IMR-90 (cell line): Measurements from ENCODE around the gene MX1. TPM values are rescaled to one million over a fixed set of nuclear protein-coding genes. Genes with fewer than 3 reads are reported as not detected.

ENCODE experiments used
- ATAC-seq: fragments of 200-7000 bp; cut with Tn5 transposase; 2 replicates; pipeline ENCODE4 v1.9.1; 2020; ENCODE audit warnings: low read depth, mild to moderate bottlenecking, moderate library complexity
- BruUV-seq: library from RNA; stranded (reverse); fragments of 400-500 nt; replicated peaks from 2 replicates; lab custom pipeline; 2021; lab: Mats Ljungman, UMichigan
- CTCF ChIA-PET: fragments of 300-600 bp; formaldehyde crosslinking; extraction: SDS; loops from one replicate; lab custom pipeline; 2021; ENCODE audit warnings: antibody characterized with exemption; lab: Yijun Ruan, JAX
- POLR2A ChIA-PET: fragments of 300-600 bp; sonication (Branson Sonifier 250); formaldehyde crosslinking; loops from one replicate; lab custom pipeline; 2022; ENCODE audit warnings: antibody characterized with exemption; ENCODE audit not compliant: unreplicated experiment; lab: Charles Lee
- DNase-seq: peaks from one replicate; pipeline ENCODE4 v3.0.0; 2013
- H2AFZ ChIP-seq: replicated peaks from 2 replicates; pipeline ENCODE3; 2013; ENCODE audit warnings: low read length, mild to moderate bottlenecking; ENCODE audit not compliant: poor library complexity
- H2AK5ac ChIP-seq: 2 replicates; pipeline ENCODE4 v1.6.1; 2013; ENCODE audit warnings: low read depth, low read length, inconsistent platforms
- H2AK9ac ChIP-seq: replicated peaks from 2 replicates; pipeline ENCODE3; 2013; ENCODE audit warnings: mild to moderate bottlenecking, low read depth, low read length, moderate library complexity; ENCODE audit not compliant: poor library complexity
- H2BK120ac ChIP-seq: 2 replicates; pipeline ENCODE4 v1.6.1; 2013; ENCODE audit warnings: low read depth, low read length, inconsistent platforms
- H2BK15ac ChIP-seq: 3 replicates; pipeline ENCODE4 v1.6.1; 2013; ENCODE audit warnings: low read depth, low read length, inconsistent platforms
- H2BK20ac ChIP-seq: 2 replicates; pipeline ENCODE4 v1.6.1; 2013; ENCODE audit warnings: low read depth, mild to moderate bottlenecking, inconsistent platforms, low read length, moderate library complexity
- H2BK5ac ChIP-seq: 2 replicates; pipeline ENCODE4 v1.6.1; 2013; ENCODE audit warnings: mild to moderate bottlenecking, low read depth, low read length, inconsistent platforms; ENCODE audit not compliant: poor library complexity, severe bottlenecking
- H3K14ac ChIP-seq: replicated peaks from 2 replicates; pipeline ENCODE4 v1.6.1; 2013; ENCODE audit warnings: low read depth, low read length, inconsistent platforms
- H3K18ac ChIP-seq: 2 replicates; pipeline ENCODE4 v1.6.1; 2013; ENCODE audit warnings: low read depth, low read length, control low read depth
- H3K23ac ChIP-seq: 2 replicates; pipeline ENCODE4 v1.6.1; 2013; ENCODE audit warnings: low read depth, low read length, inconsistent platforms
- H3K27ac ChIP-seq: 2 replicates; pipeline ENCODE4 v1.5.1; 2013; ENCODE audit warnings: mild to moderate bottlenecking, control low read depth, low read length; ENCODE audit not compliant: insufficient read depth
- H3K27me3 ChIP-seq: 2 replicates; pipeline ENCODE4 v1.6.1; 2013; ENCODE audit warnings: low read length; ENCODE audit not compliant: control insufficient read depth, insufficient read depth
- H3K36me3 ChIP-seq: 2 replicates; pipeline ENCODE4 v1.6.1; 2013; ENCODE audit warnings: low read length, mixed read lengths; ENCODE audit not compliant: control insufficient read depth, insufficient read depth
- H3K4ac ChIP-seq: 2 replicates; pipeline ENCODE4 v1.6.1; 2013; ENCODE audit warnings: low read depth, low read length, inconsistent platforms
- H3K4me1 ChIP-seq: 2 replicates; pipeline ENCODE4 v1.6.1; 2013; ENCODE audit warnings: low read length, mixed read lengths; ENCODE audit not compliant: control insufficient read depth, insufficient read depth
- H3K4me2 ChIP-seq: 2 replicates; pipeline ENCODE4 v1.6.1; 2013; ENCODE audit warnings: low read depth, mild to moderate bottlenecking, control low read depth, low read length, moderate library complexity
- H3K4me3 ChIP-seq: 2 replicates; pipeline ENCODE4 v1.5.1; 2013; ENCODE audit warnings: low read depth, mild to moderate bottlenecking, control low read depth, low read length, moderate library complexity; ENCODE audit not compliant: insufficient read depth
- H3K56ac ChIP-seq: 2 replicates; pipeline ENCODE4 v1.6.1; 2013; ENCODE audit warnings: low read length, inconsistent platforms; ENCODE audit not compliant: insufficient read depth; ENCODE audit errors: extremely low read depth
- H3K79me1 ChIP-seq, 2 experiments: 2 replicates each; pipeline ENCODE4 v1.6.1; 2013; ENCODE audit warnings: low read length in 2 of 2, inconsistent platforms in 1 of 2, low read depth in 1 of 2
- H3K9ac ChIP-seq: 2 replicates; pipeline ENCODE4 v1.6.1; 2013; ENCODE audit warnings: low read depth, low read length, control low read depth
- H3K9me1 ChIP-seq: 2 replicates; pipeline ENCODE4 v1.6.1; 2013; ENCODE audit warnings: low read length, inconsistent platforms; ENCODE audit not compliant: insufficient read depth
- H3K9me3 ChIP-seq: 2 replicates; pipeline ENCODE4 v1.6.1; 2013; ENCODE audit warnings: low read length; ENCODE audit not compliant: control insufficient read depth, insufficient read depth
- H4K20me1 ChIP-seq: 2 replicates; pipeline ENCODE4 v1.6.1; 2013; ENCODE audit warnings: low read length, inconsistent platforms; ENCODE audit not compliant: insufficient read depth
- H4K5ac ChIP-seq: 2 replicates; pipeline ENCODE4 v1.6.1; 2013; ENCODE audit warnings: mild to moderate bottlenecking, low read depth, low read length, control low read depth
- H4K8ac ChIP-seq, 2 experiments: 2 replicates each; pipeline ENCODE4 v1.6.1; 2013; ENCODE audit warnings: low read depth in 2 of 2, low read length in 2 of 2, control low read depth in 1 of 2, inconsistent platforms in 1 of 2
- H4K91ac ChIP-seq: 2 replicates; pipeline ENCODE4 v1.6.1; 2013; ENCODE audit warnings: low read depth, low read length, inconsistent platforms; ENCODE audit not compliant: insufficient read depth
- BHLHE40 ChIP-seq: fragments of 150-350 bp; IDR thresholded peaks from 2 replicates; pipeline ENCODE4 v1.6.1; 2016; ENCODE audit warnings: mild to moderate bottlenecking, low read depth, low read length
- CEBPB ChIP-seq: IDR thresholded peaks from 2 replicates; pipeline ENCODE4 v1.6.1; 2012; ENCODE audit warnings: low read depth, low read length, improper control_type of control experiment
- CHD1 ChIP-seq: IDR thresholded peaks from 2 replicates; pipeline ENCODE4 v1.6.1; 2012; ENCODE audit warnings: low read depth, low read length, improper control_type of control experiment
- ELK1 ChIP-seq: fragments of 150-350 bp; IDR thresholded peaks from 2 replicates; pipeline ENCODE4 v1.6.1; 2016; ENCODE audit warnings: low read depth, mild to moderate bottlenecking, low read length, moderate library complexity, borderline replicate concordance
- FOS ChIP-seq: fragments of 150-350 bp; IDR thresholded peaks from 2 replicates; pipeline ENCODE4 v1.6.1; 2016; ENCODE audit warnings: low read depth, low read length
- MAFK ChIP-seq: IDR thresholded peaks from 2 replicates; pipeline ENCODE4 v1.6.1; 2012; ENCODE audit warnings: low read depth, low read length, improper control_type of control experiment
- MAZ ChIP-seq: IDR thresholded peaks from 2 replicates; pipeline ENCODE4 v1.6.1; 2012; ENCODE audit warnings: low read depth, mild to moderate bottlenecking, low read length, improper control_type of control experiment, moderate library complexity, borderline replicate concordance
- MXI1 ChIP-seq: IDR thresholded peaks from 2 replicates; pipeline ENCODE4 v1.6.1; 2012; ENCODE audit warnings: low read depth, mild to moderate bottlenecking, low read length, moderate library complexity, borderline replicate concordance
- NFE2L2 ChIP-seq: fragments of 150-350 bp; IDR thresholded peaks from 2 replicates; pipeline ENCODE4 v1.6.1; 2016; ENCODE audit warnings: low read depth, mild to moderate bottlenecking, low read length
- RAD21 ChIP-seq: IDR thresholded peaks from 2 replicates; pipeline ENCODE4 v1.6.1; 2012; ENCODE audit warnings: low read length, improper control_type of control experiment
- RCOR1 ChIP-seq: IDR thresholded peaks from 2 replicates; pipeline ENCODE4 v1.6.1; 2012; ENCODE audit warnings: mild to moderate bottlenecking, low read length, improper control_type of control experiment; ENCODE audit not compliant: insufficient replicate concordance
- RFX5 ChIP-seq: IDR thresholded peaks from 2 replicates; pipeline ENCODE4 v1.8.0; 2012; ENCODE audit warnings: low read depth, mild to moderate bottlenecking, low read length, moderate library complexity
- SMC3 ChIP-seq: fragments of 150-350 bp; IDR thresholded peaks from 2 replicates; pipeline ENCODE4 v1.6.1; 2016; ENCODE audit warnings: low read depth, mild to moderate bottlenecking, antibody characterized with exemption, low read length, moderate library complexity
- whole genome bisulfite sequencing, 2 experiments: methylation state at CpG; one replicate each; pipeline versions ENCODE4 v1.1.5 to v1.1.7; 2013; ENCODE audit warnings: missing lambda C conversion rate in 2 of 2; ENCODE audit not compliant: insufficient read length in 1 of 2; ENCODE audit errors: extremely low coverage in 2 of 2; 5-methylcytosine and 5-hydroxymethylcytosine counted together
- dilution Hi-C: fragments of 300-500 bp; cut with HindIII; formaldehyde crosslinking; loops from one replicate; pipeline ENCODE4 v1.14.3; 2018; ENCODE audit warnings: low sequenced_read_pairs; ENCODE audit not compliant: unreplicated experiment
- in situ Hi-C: fragments of 300-500 bp; cut with MboI; formaldehyde crosslinking; loops from 3 replicates; pipeline ENCODE4 v1.14.3; 2019; ENCODE audit warnings: low sequenced_read_pairs, inconsistent platforms, mixed read lengths
- intact Hi-C: fragments of 100-400 bp; cut with micrococcal nuclease; formaldehyde crosslinking; loops from 2 replicates; pipeline ENCODE4 v1.10.0; 2022
- polyA plus RNA-seq, 3 experiments: library from polyadenylated mRNA; depleted of rRNA; stranded (reverse); fragments of >200 nt; gene quantifications; 2 replicates each; pipeline ENCODE4 v1.2.3, GENCODE V29; 2012; ENCODE audit warnings: low replicate concordance in 1 of 3
- total RNA-seq: library from RNA; depleted of rRNA; stranded (reverse); fragments of >200 nt; gene quantifications from 2 replicates; pipeline ENCODE4 v1.2.3, GENCODE V29; 2012
- TF ChIP-seq, protein P1 (sequence below): fragments of 150-350 bp; IDR thresholded peaks from 2 replicates; pipeline ENCODE4 v1.6.1; 2017; ENCODE audit warnings: mild to moderate bottlenecking, antibody characterized with exemption, low read length, low read depth
- TF ChIP-seq, protein P2 (sequence below): conservative IDR thresholded peaks from 2 replicates; pipeline ENCODE4 v1.5.1; 2012; ENCODE audit warnings: mild to moderate bottlenecking, low read depth, low read length, improper control_type of control experiment

MX1 gene
- total and polyA plus RNA-seq, 2 of the 4 experiments (the other 2 are of a cell fraction), result 1.0 to 2.5 TPM

- Histone ChIP-seq H3K4me1 (no peaks in the 10 kb centered on the region), H3K18ac (no peak overlapping the region), H3K27ac (no peak overlapping the region), H2BK5ac (no peak overlapping the region), H3K4ac (no peak overlapping the region), H3K9me1 (no peaks in the 10 kb centered on the region), H2BK15ac (no peak overlapping the region), H2AK9ac (no peak overlapping the region), H4K91ac (no peak overlapping the region), H3K4me2 (no peak overlapping the region), H3K9ac (no peak overlapping the region), H2BK20ac (no peak overlapping the region), H4K8ac (no peak overlapping the region), H3K4me3 (no peak overlapping the region), H3K27me3 (peaks cover 1% of the 10 kb centered on the region), H3K79me1 (no peaks in the 10 kb centered on the region), H2AK5ac (no peak overlapping the region), H3K56ac (no peak overlapping the region), H4K5ac (no peak overlapping the region), H3K36me3 (no peaks in the 10 kb centered on the region), H2BK120ac (no peak overlapping the region), H3K23ac (no peak overlapping the region), H2AFZ (no peak overlapping the region), H4K20me1 (no peaks in the 10 kb centered on the region), H3K9me3 (no peaks in the 10 kb centered on the region), H3K14ac (no peak overlapping the region)
- ChIA-PET CTCF (no interaction called here), POLR2A (no interaction called here)
- ATAC-seq (no peak), DNase-seq (no peak)
- intact Hi-C loops (no loop called here), in situ Hi-C loops (no loop called here), dilution Hi-C loops (no loop called here)
- BruUV-seq, result no TSS peak
- WGBS, 2 experiments, result 87% methylated on average over 9 of the region's 17 CpGs; no CpG with 5 or more reads in 1 of the 2 experiments
- no peak for TF ChIP-seq CEBPB
- TF ChIP-seq FOS, result no peak
- no peak for TF ChIP-seq RCOR1
- no peak for TF ChIP-seq MXI1
- TF ChIP-seq BHLHE40, result no peak
- TF ChIP-seq RAD21, result no peak
- no peak for TF ChIP-seq NFE2L2
- no peak for TF ChIP-seq CHD1
- TF ChIP-seq RFX5, result no peak
- TF ChIP-seq MAFK, result no peak
- TF ChIP-seq, protein P1, sequence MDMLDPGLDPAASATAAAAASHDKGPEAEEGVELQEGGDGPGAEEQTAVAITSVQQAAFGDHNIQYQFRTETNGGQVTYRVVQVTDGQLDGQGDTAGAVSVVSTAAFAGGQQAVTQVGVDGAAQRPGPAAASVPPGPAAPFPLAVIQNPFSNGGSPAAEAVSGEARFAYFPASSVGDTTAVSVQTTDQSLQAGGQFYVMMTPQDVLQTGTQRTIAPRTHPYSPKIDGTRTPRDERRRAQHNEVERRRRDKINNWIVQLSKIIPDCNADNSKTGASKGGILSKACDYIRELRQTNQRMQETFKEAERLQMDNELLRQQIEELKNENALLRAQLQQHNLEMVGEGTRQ, result no peak
- TF ChIP-seq, protein P2, sequence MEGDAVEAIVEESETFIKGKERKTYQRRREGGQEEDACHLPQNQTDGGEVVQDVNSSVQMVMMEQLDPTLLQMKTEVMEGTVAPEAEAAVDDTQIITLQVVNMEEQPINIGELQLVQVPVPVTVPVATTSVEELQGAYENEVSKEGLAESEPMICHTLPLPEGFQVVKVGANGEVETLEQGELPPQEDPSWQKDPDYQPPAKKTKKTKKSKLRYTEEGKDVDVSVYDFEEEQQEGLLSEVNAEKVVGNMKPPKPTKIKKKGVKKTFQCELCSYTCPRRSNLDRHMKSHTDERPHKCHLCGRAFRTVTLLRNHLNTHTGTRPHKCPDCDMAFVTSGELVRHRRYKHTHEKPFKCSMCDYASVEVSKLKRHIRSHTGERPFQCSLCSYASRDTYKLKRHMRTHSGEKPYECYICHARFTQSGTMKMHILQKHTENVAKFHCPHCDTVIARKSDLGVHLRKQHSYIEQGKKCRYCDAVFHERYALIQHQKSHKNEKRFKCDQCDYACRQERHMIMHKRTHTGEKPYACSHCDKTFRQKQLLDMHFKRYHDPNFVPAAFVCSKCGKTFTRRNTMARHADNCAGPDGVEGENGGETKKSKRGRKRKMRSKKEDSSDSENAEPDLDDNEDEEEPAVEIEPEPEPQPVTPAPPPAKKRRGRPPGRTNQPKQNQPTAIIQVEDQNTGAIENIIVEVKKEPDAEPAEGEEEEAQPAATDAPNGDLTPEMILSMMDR, result no peak
- TF ChIP-seq MAZ, result no peak
- no peak for TF ChIP-seq SMC3
- TF ChIP-seq ELK1, result no peak
These were observed 35.9 kb upstream of the MX1 start for GRCh38 chr21:41390043-41390639.
